Activated CD4-positive, CD25-positive, alpha-beta regulatory T cell treated with anti-CD3 and anti-CD28 coated beads, Interleukin-2, amount 50 U/mL, for 72 hours (primary cell): ENCODE data around the gene VPS35L.
"Not testable (repeated sequence)": the region's sequence is repeated elsewhere in the genome, so short reads cannot be mapped to it uniquely, and the experiment has no call there.

ENCODE experiments used
- DNase-seq: peaks from one replicate; pipeline ENCODE4 v3.0.0; 2021

Gene VPS35L

DNA sequence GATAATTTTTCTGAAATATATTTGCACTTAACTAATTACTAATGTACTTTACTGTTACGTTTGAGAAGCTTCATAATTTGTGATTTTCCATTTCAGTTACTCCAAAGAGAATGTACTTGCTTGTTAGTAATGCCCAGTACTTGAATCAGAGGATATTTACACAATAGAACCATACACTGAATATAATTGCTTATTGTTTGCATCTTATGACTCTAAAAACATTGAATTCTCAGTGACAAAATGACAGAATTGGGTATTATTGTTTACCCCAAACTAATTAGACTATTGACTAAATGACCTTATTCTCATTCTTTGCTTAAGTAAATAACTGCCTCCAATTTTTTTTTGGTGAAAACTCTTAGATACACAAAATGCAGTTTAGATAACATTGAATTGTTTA is 22.9 kb upstream of the VPS35L start:
- DNase-seq = no peak

DNA sequence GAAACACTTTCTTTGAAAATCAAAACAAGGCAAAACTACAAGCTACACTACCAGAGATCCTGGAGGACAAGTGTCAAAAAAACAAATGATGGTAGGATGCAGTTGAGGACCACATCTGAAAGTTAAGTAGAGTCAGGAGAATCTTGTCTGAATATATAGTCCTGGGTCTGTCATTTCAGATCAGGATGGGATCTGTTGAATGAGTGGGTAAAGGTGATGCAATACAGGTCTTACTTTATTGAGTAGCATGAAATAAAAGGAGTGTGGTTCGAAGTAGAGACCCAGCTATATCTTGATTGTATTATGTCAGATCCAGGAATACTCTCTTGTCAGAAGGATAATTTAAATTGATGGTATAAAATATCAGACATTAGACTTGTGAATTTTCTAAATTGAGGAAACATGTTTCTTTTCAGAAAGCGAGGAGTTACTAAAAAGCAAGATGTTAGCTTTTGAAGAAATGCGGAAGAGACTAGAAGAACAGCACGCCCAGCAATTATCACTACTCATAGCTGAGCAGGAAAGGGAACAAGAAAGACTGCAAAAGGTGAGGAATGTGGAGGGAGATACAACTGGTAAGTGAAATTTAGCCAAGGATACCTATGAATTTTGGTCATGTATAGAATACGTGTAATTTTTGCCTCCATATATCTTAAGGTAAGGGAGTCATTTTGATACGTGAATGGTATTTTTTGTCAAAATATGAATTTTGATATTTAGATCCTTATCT is 15.1 kb upstream of the VPS35L start:
- DNase-seq = no peak

DNA sequence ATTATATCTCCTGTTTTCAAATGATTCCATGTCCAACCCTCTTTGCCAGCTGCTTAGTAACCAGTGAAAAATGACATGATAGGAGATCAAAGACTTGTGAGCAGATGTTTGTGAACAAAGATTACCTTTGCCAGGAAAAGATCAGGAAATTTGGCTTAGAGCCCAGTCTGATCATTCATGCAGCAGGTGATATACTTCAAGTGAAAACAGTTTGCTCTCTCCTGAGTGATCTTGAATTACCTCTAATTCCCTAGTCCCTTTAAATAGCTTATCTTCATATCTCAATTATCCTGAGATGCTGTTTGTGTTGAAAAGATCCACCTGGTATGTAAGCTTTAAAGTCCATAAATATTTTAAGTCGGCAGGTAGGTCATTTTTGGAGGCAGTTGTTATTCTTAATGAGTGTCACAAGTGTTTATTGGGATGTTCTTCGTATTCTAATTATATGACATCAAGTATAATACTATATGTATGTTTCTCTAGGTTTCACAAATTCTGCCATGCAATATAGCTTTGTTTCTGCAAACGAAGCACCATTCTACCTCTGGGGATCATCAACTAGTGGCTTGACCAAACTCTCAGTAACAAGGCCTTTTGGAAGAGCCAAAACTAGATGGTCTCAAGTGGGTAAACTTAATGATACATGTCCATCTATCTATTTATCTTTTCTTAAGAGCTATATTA is 13.2 kb upstream of the VPS35L start:
- DNase-seq = no peak

DNA sequence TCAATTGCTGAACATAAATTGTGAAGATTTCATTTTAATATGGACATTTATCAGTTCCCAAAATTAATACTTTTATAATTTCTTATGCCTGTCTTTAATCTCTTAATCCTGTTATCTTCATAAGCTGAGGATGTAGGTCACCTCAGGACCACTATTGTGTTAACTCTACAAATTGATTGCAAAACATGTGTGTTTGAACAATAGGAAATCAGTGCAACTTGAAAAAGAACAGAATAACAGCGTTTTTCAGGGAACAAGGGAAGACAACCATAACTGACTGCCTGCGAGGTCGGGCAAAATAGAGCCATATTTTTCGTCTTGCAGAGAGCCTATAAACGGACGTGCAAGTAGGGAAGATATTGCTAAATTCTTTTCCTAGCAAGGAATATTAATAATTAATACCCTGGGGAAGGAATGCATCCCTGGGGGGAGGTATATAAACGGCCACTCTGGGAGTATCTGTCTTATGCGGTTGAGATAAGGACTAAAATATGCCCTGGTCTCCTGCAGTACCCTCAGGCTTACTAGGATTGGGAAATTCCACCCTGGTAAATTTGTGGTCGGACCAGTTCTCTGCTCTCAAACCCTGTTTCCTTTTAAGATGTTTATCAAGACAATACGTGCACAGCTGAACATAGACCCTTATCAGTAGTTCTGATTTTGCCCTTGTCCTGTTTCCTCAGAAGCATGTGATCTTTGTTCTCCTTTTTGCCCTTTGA is 12.1 kb upstream of the VPS35L start:
- not testable (repeated sequence) for DNase-seq

DNA sequence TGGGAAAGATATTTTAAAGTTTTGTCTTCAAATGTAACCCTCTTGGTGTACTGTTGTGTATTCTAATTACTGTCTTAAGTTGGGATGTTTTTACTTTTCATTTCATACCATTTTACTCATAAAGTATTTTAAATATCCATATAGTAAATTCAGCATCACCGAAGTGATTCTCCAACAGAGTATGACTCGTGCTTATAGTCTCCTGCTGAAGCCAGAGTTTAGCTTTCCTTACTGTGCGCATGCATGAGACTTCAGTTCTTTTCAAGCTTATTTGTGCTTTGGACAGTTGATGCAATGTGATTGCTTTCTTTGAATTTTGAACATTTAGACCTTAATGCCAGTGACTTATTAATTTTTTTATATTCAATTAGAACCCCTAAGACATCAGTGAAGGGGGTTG is 7.4 kb upstream of the VPS35L start:
- DNase-seq = no peak

DNA sequence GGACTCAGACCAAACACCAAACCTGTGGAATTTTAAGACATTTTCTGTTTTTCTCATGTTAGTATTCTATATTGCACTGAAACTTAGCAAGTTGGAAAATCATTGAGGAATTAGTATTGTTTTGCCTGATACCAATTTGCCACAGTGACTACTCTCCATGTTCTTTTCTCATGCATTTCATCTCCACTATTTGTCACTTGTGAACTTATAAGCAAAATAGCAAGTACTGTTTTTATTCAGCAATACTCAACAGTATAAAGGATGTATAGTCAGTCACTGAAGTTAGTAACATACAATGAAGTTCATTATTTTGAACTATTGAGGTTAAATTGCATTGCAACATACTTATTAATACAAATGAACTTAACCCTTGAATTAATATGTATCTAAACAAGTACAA is 5.8 kb upstream of the VPS35L start:
- no peak for DNase-seq

DNA sequence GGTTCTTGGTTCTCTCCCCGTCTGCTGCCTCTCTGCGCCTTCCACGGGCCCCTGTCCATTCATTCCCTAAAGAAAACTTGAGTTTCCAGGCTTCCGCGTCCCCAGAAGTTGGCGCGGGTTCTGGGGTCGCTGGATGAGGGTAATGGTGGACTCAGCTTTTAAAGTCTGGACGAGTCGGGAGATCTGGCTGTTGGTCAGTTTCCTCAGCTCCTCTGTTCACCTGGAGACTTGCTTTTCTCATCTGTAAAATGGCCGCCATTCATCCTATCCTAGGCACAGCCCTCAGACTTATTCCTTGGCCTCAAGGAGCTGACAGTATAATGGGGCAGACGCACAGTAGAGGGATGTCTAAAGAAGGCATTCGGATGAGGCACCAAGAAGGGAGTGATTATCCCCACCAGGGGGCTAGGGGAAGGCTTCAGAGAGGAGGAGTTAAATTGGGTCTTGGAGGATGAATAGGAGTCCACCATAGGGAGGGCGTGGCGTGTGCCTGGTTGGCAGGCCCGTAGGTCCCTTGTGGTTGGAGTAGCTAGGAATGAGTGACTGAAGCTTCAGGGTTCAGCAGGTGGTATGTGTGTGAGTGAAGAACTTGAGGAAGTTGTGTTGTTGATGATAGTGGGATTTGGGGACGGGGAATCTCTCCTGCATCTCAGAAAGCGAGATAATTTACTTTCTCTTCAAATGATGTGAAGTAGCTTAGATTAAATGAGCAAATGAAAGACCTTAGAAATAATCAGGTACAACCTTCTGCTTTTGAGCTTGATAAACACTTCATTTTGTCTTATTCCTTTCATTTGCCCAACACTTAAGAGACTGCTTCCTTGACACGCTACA is 652 bp downstream of the VPS35L start:
- DNase-seq = peak; percentile 39

DNA sequence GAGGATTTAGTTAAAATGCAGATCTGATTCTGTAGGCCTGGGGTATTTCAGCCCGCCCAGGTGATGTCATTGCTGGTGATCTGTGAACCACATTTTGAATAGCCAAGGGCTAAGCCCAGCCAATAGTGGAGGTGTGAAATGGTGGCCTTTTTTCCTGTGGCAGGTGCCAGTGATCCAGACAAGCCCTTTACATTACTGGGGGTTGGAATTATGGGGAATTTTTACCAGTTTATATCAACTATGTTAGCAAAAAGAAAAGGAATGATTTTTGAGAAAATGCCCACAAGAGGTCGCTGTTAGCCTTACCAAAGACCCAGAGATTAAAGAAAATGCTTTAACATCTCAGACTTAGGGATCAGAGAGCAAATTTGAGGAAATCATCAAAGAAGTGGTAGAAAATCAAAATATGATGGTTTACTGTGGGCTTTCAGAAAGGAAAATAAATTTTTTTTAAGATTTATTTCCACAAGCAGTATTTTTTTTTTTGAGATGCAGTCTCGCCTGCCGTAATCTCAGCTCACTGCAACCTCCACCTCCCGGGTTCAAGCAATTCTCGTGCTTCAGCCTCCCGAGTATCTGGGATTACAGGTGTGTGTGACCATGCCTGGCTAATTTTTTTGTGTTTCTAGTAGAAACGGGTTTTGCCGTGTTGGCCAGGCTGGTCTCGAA is 3.9 kb downstream of the VPS35L start:
- DNase-seq = no peak

DNA sequence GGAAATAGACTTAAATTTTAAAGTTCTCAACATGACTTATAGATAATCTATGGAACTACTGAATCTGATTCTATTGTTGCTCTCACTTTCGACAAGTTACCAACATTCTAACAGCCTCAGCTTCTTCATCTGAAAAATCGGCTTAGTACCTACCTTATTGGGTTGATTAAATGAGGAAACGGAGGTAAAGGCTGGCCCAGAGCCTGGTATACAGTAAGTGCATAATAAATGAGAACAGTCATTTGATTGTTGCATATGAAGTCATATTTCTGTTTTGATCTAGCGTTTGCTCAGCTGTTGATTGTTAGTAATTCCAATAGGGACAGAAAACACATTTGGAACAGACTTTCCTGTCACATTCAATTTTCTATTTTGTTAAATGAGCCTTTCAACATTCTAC is 4.6 kb downstream of the VPS35L start:
- no peak for DNase-seq

DNA sequence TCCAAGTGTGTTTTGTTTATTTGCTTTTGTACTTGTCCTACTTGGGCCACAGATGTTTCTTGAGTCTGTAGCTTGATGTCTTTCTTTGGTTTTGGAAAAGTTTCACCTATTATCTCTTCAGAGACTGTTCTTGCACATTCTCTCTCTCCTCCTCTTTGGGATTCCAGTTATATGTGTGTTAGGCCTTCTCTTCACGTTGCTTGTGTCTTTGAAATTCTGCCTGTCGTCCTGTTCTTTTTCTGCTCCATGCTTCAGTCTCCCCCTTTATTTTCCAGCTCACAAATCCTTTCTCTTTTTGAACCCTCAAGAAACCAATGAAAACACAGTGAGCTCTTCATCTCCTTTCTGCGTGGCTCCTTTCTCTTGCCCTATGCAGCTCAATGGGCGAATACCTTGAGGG is 7.9 kb downstream of the VPS35L start:
- DNase-seq = no peak

DNA sequence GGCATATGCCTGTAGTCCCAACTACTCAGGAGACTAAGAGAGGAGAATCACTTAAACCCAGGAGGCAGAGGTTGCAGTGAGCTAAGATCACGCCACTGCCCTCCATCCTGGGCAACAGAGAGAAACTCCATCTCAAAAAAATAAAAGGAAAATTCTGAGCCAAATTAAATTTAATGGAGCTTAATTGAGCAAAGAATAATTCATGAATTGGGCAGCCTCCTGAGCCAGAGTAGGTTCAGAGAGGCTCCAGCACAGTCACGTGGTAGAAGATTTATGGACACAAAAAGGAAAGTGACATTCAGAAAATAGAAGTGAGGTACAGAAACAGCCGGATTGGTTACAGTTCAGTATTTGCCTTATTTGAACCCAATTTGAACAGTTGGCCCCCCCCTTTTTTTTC is 10.9 kb downstream of the VPS35L start:
- no peak for DNase-seq

DNA sequence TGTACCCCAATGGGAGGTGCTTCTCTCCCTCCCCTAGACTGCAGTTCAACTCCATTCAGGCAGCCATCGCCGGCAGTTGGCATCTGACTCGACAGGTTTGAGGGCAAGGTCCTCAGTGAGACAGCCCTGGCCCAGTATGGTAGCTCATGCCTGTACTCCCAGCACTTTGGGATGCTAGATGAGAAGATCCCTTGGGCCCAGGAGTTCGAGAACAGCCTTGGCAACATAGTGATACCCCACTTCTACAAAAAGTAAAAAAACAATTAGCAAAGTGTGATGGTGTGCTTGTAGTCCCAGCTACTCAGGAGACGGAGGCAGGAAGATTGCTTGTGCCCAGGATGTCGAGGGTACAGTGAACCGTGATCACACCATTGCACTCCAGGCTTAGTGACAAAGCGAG is 12.1 kb downstream of the VPS35L start:
- DNase-seq = no peak

DNA sequence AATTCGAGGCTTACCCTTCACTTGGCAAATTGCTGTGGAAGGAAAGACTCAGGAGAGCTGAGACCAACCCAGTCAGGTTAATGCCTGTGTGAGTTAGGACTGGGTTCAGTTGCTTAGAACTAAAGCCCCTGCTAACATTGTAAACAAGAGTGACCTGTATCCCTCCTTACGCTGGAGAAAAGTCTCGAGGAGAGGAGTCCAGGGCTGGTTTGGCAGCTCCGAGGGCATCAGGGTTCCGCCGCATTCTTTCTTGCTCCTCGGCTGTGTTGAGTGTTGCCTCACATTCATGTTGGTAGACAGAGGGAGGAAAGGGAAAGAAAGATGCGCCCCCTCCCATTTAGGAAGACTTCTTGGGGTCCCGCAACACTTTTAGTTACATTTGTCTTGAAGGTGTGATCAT is 18.5 kb downstream of the VPS35L start:
- DNase-seq = no peak

DNA sequence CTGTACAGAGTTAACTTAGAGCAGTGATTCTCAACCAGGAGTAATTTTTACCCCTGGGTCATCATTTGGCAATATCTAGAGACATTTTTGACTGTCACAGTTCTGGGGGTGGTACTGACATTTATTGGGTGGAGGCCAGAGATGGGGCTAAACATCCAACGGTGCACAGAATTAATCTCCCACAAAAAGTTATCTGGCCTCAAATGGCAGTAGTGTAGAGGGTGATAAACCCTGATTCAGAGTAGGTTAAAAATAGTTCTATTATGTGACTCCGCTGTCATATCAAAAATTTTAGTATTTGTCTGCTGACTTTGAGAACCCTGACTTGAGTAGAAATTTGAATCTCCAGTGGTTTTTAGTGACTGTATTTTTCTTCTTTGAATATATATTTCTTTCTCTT is 19.1 kb downstream of the VPS35L start:
- no peak for DNase-seq

DNA sequence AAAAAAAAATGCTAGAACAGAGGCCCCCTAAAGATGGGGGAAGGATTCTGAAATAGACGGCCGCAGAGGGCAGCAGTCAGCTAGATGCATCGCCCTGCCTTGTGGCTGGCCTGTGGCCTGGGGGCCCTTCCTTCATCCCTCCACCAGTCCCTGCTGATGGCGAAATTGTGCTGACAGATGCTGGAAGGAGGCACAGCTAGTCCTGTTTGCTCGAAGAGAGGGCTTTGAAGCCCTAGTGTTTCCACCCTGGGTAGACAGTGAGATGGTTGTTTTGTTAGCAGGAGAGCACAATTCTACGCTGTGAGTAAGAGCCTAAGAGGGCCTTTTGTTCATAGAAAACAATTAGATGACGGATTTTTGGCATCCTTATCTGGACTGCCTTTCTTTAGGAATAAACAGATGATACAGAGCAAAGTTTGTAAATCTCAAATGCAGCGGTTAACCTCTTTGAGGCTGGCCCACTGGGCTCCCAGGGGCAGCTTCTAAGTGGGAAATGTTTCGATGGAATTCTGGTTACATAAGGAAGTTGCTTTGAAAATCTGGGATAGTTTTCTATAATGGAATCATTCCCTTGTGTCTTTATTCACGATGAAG is 23.0 kb downstream of the VPS35L start:
- DNase-seq = no peak

DNA sequence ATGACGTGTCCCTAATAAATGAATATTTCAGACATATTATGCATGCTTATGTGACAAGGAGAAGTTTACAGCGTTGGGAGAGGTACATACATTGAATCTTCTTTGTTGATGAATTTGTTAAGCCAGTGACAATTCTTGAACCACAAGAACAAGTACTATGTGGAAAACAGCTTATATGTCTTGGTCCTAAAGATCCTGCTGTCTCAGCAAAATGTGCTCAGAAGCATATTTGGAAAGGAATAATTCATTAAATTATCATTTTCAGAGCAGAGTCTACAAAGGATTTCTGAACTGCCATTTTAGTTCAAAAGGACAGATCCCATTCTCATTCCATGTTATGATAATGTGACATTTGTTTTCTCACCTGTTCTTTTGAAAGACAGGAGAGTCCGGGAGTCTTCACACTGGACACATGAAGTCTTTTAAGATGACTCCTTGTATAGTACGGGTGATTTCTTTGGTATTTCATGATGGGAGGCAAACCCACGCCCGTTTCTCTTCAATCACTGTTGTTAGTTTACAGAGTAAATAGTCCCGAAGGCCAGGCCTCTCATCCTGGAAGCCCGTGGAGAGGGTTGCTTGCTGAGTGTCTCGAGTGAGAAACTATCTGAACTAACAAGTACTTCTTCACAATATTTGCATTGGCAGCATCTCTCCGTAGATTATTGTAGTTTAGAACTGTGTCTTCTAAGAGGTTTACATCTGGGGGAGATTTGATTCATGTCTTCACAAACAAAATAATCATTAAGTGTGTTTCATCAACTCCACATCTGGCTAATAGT is 26.7 kb downstream of the VPS35L start:
- no peak for DNase-seq

DNA sequence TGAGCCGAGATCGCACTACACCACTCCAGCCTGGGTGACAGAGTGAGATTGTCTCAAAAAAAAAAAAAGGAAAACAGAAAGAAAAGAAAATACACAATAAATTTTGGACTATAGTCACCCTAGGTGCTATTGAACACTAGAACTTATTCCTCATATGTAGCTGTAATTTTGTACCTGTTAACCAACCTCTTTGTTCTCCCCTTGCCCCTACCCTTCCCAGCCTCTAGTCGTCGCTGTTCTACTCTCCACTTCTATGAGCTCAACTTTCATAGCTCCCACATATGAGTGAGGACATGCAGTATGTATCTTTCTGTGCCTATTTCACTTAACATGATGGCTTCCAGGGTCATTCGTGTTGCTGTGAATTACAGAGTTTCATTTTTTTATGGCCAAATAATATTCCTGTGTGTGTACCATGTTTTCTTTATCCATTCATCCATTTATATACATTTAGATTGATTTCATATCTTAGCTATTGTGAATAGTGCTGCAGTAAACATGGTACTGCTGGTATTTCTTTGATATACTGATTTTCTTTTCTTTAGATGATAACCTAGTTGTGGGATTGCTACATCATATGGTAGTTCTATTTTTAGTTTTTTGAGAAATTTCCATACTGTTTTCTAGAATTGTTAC is 28.3 kb downstream of the VPS35L start:
- DNase-seq = no peak

DNA sequence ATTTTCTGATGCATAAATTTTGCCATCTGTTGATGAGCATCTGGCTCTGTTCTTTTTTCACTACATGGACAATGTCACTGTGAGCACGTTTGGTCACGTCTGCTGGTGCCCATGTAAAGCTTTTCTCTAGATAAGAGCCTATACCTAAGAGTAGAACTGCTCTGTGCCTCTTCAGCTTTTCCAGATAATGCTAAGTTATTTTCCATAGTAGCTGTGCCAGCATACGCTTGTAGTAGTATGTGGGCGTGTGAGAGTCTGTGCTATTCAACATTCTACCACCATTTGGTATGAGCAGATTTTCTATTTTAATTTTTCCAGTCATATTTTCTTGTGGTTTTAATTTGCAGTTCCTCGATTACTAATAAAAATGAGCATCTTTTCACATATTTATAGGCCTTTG is 33.2 kb downstream of the VPS35L start:
- DNase-seq = no peak

DNA sequence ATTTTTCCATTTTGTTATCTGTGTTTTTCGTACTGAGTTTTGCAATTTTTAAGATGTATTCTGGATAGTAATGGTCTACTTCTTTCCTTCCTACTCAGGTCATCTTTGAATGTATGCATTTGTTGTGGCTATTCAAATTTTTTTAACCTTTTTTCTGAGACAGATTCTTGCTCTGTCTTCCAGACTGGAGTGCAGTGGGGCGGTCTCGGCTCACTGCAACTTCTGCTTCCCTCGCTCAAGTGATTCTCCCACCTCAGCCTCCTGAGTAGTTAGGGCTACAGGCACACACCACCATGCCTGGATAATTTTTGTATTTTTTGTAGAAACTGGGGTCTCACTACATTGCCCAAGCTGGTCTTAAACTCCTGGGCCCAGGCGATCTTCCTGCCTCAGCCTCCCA is 33.6 kb downstream of the VPS35L start:
- no peak for DNase-seq

DNA sequence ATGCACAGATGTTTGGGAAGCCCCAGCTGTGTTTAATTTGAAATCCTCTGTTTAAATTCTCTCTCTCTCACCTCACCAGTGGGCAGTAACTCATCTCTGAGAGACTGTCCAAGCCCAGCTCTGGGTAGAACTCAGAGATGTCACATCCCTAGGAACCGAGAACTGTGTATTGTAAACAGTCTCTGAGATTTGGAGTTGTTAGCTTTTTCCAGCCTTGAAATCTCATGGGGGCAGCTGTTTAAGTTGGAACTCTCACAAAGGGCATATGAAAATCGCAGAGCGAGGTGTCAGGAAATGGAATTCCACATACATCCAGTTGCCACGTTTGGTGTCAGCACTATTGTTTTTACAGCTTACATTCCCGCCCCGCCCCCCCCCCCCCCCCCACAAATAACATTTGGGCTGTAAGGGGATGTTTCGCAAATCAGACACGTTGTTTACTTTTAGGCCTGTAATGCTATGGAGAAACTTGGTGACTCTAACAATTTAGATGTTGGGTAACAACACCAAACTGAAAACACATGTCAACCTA is 34.3 kb downstream of the VPS35L start:
- DNase-seq = no peak
